GM12872 (cell line): ENCODE measurements around the gene ANO9.
A peak's percentile ranks its signal among the peaks of the same experiment; 100 is the strongest.

ENCODE experiments used
- TF ChIP-seq, protein P1 (sequence below): IDR thresholded peaks from 3 replicates; pipeline ENCODE4 v1.5.1; 2011; ENCODE audit warnings: low read depth, mild to moderate bottlenecking, low read length, moderate library complexity; ENCODE audit not compliant: insufficient read depth

ANO9 gene

DNA sequence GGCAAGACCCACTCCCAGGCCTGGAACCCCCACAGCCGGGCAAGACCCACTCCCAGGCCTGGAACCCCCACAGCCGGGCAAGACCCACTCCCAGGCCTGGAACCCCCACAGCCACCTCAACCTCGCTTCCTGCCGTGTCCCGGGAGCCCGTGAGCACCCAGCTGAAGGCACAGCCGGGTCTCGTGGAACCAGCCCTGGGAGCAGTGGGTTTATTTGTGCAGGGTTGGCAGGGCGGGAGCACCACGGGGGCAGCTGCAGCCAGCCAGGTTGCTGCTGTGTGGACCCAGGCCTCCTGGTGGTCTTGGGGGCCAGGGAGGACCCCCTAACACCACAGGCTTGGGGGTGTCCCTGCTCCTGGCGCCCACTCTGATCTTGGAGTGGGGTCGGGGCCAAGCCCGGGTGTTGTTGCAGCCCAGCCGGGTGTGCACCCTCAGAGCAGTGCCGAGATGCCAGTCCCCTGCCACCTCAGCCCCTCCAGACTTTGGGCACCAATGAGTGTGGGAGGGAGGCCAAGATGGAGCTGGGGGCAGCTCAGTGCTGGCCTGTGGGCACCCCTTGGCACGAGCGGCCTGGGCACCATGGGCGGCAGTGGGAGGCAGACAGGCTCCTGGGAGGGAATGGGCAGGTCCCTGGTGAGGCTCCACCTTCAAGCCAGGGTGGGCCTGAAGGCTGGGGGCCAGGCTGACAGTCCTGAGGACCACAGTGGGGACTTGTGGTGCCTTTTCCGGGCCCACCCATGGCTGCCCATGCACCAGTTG, 56.0 kb downstream of the ANO9 start:
- TF ChIP-seq, protein P1, sequence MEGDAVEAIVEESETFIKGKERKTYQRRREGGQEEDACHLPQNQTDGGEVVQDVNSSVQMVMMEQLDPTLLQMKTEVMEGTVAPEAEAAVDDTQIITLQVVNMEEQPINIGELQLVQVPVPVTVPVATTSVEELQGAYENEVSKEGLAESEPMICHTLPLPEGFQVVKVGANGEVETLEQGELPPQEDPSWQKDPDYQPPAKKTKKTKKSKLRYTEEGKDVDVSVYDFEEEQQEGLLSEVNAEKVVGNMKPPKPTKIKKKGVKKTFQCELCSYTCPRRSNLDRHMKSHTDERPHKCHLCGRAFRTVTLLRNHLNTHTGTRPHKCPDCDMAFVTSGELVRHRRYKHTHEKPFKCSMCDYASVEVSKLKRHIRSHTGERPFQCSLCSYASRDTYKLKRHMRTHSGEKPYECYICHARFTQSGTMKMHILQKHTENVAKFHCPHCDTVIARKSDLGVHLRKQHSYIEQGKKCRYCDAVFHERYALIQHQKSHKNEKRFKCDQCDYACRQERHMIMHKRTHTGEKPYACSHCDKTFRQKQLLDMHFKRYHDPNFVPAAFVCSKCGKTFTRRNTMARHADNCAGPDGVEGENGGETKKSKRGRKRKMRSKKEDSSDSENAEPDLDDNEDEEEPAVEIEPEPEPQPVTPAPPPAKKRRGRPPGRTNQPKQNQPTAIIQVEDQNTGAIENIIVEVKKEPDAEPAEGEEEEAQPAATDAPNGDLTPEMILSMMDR = no peak

- TF ChIP-seq, protein P1 = no peak
Measured at GRCh38 chr11:384511-384910, 57.3 kb downstream of the ANO9 start.

- TF ChIP-seq, protein P1 = no peak
Measured at GRCh38 chr11:383431-383830, 58.4 kb downstream of the ANO9 start.

GRCh38 chr11:382081-382629, 59.7 kb downstream of the ANO9 start:
- TF ChIP-seq, protein P1 = 0 out of 3 replicates have a peak, but pooled peaks have one; percentile 16

GRCh38 chr11:381501-382072, 60.2 kb downstream of the ANO9 start:
- TF ChIP-seq, protein P1 = no peak

DNA sequence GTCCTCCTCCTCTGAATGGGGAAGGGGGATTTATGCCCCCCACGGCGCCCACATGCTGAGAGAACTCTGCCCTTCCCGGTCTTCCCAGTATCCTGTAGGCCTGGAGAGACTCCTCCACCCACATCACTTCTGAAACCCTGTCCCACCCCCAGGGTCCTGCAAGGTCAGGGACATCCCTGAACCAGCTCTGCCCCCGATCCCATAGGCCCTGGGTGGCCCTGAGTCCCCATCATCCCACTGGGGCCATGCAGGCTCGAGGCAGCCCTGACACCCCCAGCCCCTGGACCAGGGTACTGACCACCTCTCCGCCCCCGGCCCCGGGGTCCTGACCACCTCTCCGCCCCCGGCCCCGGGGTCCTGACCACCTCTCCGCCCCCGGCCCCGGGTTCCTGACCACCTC, 60.8 kb downstream of the ANO9 start:
- TF ChIP-seq, protein P1 = no peak

- TF ChIP-seq, protein P1 = no peak
Measured at GRCh38 chr11:380491-380890, 61.3 kb downstream of the ANO9 start.
